ENCODE data around the gene RAB42. TPM values are rescaled to one million over a fixed set of nuclear protein-coding genes. Genes with fewer than 3 reads are reported as not detected.
A peak's percentile ranks its signal among the peaks of the same experiment; 100 is the strongest.

The RAB42 gene
- total and polyA plus RNA-seq, 2 of the 8 experiments (the other 6 are each of a cell fraction or from before 2014, with no cell fraction given), result 12.5 to 16.6 TPM

DNA sequence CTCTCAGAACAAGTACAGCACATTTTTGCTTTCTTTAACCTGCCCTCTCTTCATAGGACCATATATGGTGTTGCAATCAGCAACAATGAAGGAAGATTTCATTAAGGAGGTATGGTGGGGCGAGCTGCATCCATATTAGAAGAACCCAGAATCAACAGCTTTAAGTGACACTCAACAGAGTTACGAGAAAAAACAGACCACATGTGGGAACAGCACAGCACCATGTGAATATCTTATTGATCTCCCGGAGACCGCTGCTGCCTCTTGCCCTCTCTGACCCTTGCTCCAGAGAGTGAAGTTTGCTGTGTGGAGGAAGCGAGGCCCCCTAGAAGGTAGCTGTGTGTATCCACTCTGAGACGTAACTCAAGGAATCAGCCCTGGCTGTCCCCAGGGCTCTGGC, 12.9 kb downstream of the RAB42 start:
- Histone ChIP-seq H4K5ac (ENCODE audit: insufficient read length, low read depth, low read length) (no peak overlapping the region), H4K8ac (ENCODE audit: extremely low read depth, insufficient read depth, low read length) (no peak overlapping the region; the same call in 1 of the 2 replicates), H2BK20ac (ENCODE audit: low read length) (no peak overlapping the region), H2BK5ac (ENCODE audit: low read depth, low read length) (0 out of 2 replicates have a peak overlapping the region, but pooled peaks have one; percentile 1), H3K4me2 (ENCODE audit: insufficient read depth in 1 of 2, low read depth in 2 of 2, low read length in 2 of 2) (no peak overlapping the region), H3K79me1 (ENCODE audit: low read depth, low read length) (no peaks in the 10 kb centered on the region), H3K4me3 (ENCODE audit: extremely low read depth in 1 of 4, insufficient read depth in 2 of 4, low read depth in 3 of 4, low read length in 4 of 4) (no peak overlapping the region), H2BK120ac (replicated peaks; ENCODE audit: low read depth, low read length) (no peak overlapping the region), H3K14ac (ENCODE audit: insufficient read length) (no peak overlapping the region), H3K4ac (replicated peaks; ENCODE audit: insufficient read length, low read depth, low read length) (no peak overlapping the region), H2AK5ac (ENCODE audit: low read depth, low read length) (no peak overlapping the region), H2AFZ (ENCODE audit: low read length) (no peak overlapping the region), H3K27ac (ENCODE audit: low read depth, low read length) (no peak overlapping the region), H4K20me1 (replicated peaks in 1 of 2; ENCODE audit: control insufficient read depth in 1 of 2, insufficient read depth in 2 of 2, low read length in 2 of 2) (no peaks in the 10 kb centered on the region), H3K23ac (ENCODE audit: insufficient read length) (no peak overlapping the region), H4K91ac (replicated peaks; ENCODE audit: insufficient read length, low read length) (no peak overlapping the region), H3K9me3 (ENCODE audit: insufficient read depth in 2 of 2, low read depth in 1 of 2, low read length in 1 of 2) (no peaks in the 10 kb centered on the region), H3K23me2 (ENCODE audit: low read depth, low read length) (no peaks in the 10 kb centered on the region), H3K36me3 (ENCODE audit: control insufficient read depth in 2 of 4, insufficient read depth in 4 of 4, low read length in 3 of 4) (peaks cover 0 to 18% (median 5%) of the 10 kb centered on the region in 4 experiments; a peak in 5 of 8 replicates), H2BK12ac (ENCODE audit: low read depth, low read length) (no peak overlapping the region), H3K79me2 (ENCODE audit: control insufficient read depth in 1 of 2, insufficient read depth in 2 of 2, low read length in 2 of 2) (no peaks in the 10 kb centered on the region), H3K18ac (ENCODE audit: extremely low read depth, low read length) (no peak overlapping the region), H2BK15ac (ENCODE audit: low read length) (no peak overlapping the region), H3K27me3 (replicated peaks in 1 of 4; ENCODE audit: control insufficient read depth in 3 of 4, extremely low read depth in 1 of 4, insufficient read depth in 3 of 4, low read length in 3 of 4) (no peaks in the 10 kb centered on the region), H3K4me1 (replicated peaks in 1 of 4; ENCODE audit: control insufficient read depth in 3 of 4, insufficient read depth in 4 of 4, low read length in 3 of 4) (0 out of 7 replicates have a peak, but pooled peaks cover 0 to 2% (median 0%) of the 10 kb centered on the region in 4 experiments), H3K9ac (replicated peaks in 1 of 4; ENCODE audit: extremely low read depth in 1 of 4, low read depth in 3 of 4, low read length in 3 of 4) (no peak overlapping the region), H3K56ac (replicated peaks; ENCODE audit: insufficient read length, low read depth, low read length) (no peak overlapping the region)
- 89% methylated on average over 6 of the region's 6 CpGs; no CpG with 5 or more reads in 1 of the 2 experiments for WGBS, 2 experiments (ENCODE audit: extremely low coverage in 1 of 2, insufficient coverage in 1 of 2, insufficient read length in 1 of 2, insufficient replicate concordance in 2 of 2, low coverage in 1 of 2, low lambda C conversion rate in 2 of 2, missing lambda C conversion rate in 1 of 2)
- FAIRE-seq, result no peak
- POLR2A ChIA-PET (ENCODE audit: partially characterized antibody), result interaction anchor here (0.9 to 21.8 kb wide), 11 partner anchors 11 to 185 kb away, joined by 3 to 473 read pairs (median 3); partner anchors contain the start of gene RCC1
- no peak for DNase-seq (ENCODE audit: low read depth in 1 of 2, low spot score in 2 of 2)
- CTCF ChIA-PET (ENCODE audit: partially characterized antibody), result interaction anchor here (0.6 to 6.9 kb wide), 18 partner anchors 9 to 272 kb away, joined by 3 to 73 read pairs (median 4); partner anchors contain the start of gene TRNAU1AP
- TF ChIP-seq EGR1 (IDR thresholded peaks at IDR 0.05; ENCODE audit: borderline replicate concordance, low read depth, low read length) (no peak), PHF8 (conservative IDR thresholded peaks at IDR 0.05; ENCODE audit: low read depth, low read length) (no peak), SIX5 (IDR thresholded peaks at IDR 0.05; ENCODE audit: low read depth, low read length) (no peak), MAFK (IDR thresholded peaks at IDR 0.05; ENCODE audit: low read depth, low read length) (no peak), EP300 (IDR thresholded peaks at IDR 0.05; ENCODE audit: borderline replicate concordance in 1 of 2, low read depth in 2 of 2, low read length in 2 of 2) (no peak), RAD21 (IDR thresholded peaks at IDR 0.05 in 1 of 2, conservative IDR thresholded peaks at IDR 0.05 in 1 of 2; ENCODE audit: low read depth in 2 of 2, low read length in 2 of 2) (no peak), EZH2 (IDR thresholded peaks at IDR 0.05; ENCODE audit: low read depth, low read length, severe bottlenecking) (no peak), POLR2AphosphoS5 (IDR thresholded peaks at IDR 0.05; ENCODE audit: low read depth, low read length) (no peak), CHD1 (IDR thresholded peaks at IDR 0.05; ENCODE audit: low read depth, low read length) (no peak)
- TF ChIP-seq, protein P1, sequence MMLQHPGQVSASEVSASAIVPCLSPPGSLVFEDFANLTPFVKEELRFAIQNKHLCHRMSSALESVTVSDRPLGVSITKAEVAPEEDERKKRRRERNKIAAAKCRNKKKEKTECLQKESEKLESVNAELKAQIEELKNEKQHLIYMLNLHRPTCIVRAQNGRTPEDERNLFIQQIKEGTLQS (IDR thresholded peaks at IDR 0.05; ENCODE audit: insufficient read depth, low read depth, low read length), result no peak
